CD4-positive, alpha-beta memory T cell (primary cell): ENCODE measurements around the gene CARM1. TPM values are rescaled to one million over a fixed set of nuclear protein-coding genes. Genes with fewer than 3 reads are reported as not detected.
"Not testable (repeated sequence)": the region's sequence is repeated elsewhere in the genome, so short reads cannot be mapped to it uniquely, and the experiment has no call there.

ENCODE experiments used
- CTCF ChIA-PET: fragments of 350-600 bp; sonication (Branson Sonifier 250); formaldehyde crosslinking; loops from one replicate; lab custom pipeline; 2021; ENCODE audit warnings: inconsistent platforms; ENCODE audit not compliant: partially characterized antibody; lab: Charles Lee
- POLR2A ChIA-PET: fragments of 350-600 bp; sonication (Branson Sonifier 250); formaldehyde crosslinking; loops from one replicate; lab custom pipeline; 2021; ENCODE audit not compliant: partially characterized antibody; lab: Charles Lee
- DNase-seq, 5 donors: peaks; one replicate each; pipeline versions ENCODE4 v3.0.0 to v3.0.0-alpha.2; 2020 to 2022; ENCODE audit warnings: mixed read lengths in 1 of 5
- H3K27ac ChIP-seq: one replicate; pipeline ENCODE4 v1.7.0; 2013; ENCODE audit warnings: low read depth, low read length
- H3K27me3 ChIP-seq: 2 replicates; pipeline ENCODE4 v1.7.0; 2013; ENCODE audit warnings: mild to moderate bottlenecking, low read length, moderate library complexity; ENCODE audit not compliant: insufficient read depth
- H3K36me3 ChIP-seq: 2 replicates; pipeline ENCODE4 v1.7.0; 2013; ENCODE audit warnings: mild to moderate bottlenecking, low read length, moderate library complexity; ENCODE audit not compliant: insufficient read depth
- H3K4me1 ChIP-seq: 2 replicates; pipeline ENCODE4 v1.7.0; 2013; ENCODE audit warnings: mild to moderate bottlenecking, low read length, moderate library complexity; ENCODE audit not compliant: insufficient read depth
- H3K4me3 ChIP-seq, 2 donors: one replicate each; pipeline ENCODE4 v1.7.0; 2013; ENCODE audit warnings: low read length in 2 of 2, mild to moderate bottlenecking in 1 of 2
- H3K9me3 ChIP-seq, 2 donors: one replicate each; pipeline ENCODE4 v1.7.0; 2013; ENCODE audit warnings: low read length in 2 of 2, control low read depth in 1 of 2; ENCODE audit not compliant: control insufficient read depth in 1 of 2
- H3K27ac Mint-ChIP-seq, 7 donors: one replicate each; pipeline ENCODE4 v1.8.0; 2020 to 2021; ENCODE audit warnings: mixed read lengths in 7 of 7, mild to moderate bottlenecking in 6 of 7, inconsistent platforms in 3 of 7, moderate library complexity in 3 of 7
- H3K27me3 Mint-ChIP-seq, 2 donors: one replicate each; pipeline ENCODE4 v1.8.0; 2020 to 2021; ENCODE audit warnings: mixed read lengths in 2 of 2
- H3K36me3 Mint-ChIP-seq, 2 donors: one replicate each; pipeline ENCODE4 v1.8.0; 2020 to 2021; ENCODE audit warnings: mixed read lengths in 2 of 2, inconsistent platforms in 1 of 2, mild to moderate bottlenecking in 1 of 2
- H3K4me1 Mint-ChIP-seq, 4 donors: one replicate each; pipeline ENCODE4 v1.8.0; 2020 to 2021; ENCODE audit warnings: mixed read lengths in 4 of 4, mild to moderate bottlenecking in 1 of 4
- H3K4me3 Mint-ChIP-seq, 8 donors: one replicate each; pipeline ENCODE4 v1.8.0; 2020 to 2021; ENCODE audit warnings: mixed read lengths in 8 of 8, mild to moderate bottlenecking in 7 of 8, moderate library complexity in 6 of 8, inconsistent platforms in 3 of 8
- H3K9me3 Mint-ChIP-seq, 8 donors: one replicate each; pipeline ENCODE4 v1.8.0; 2020 to 2021; ENCODE audit warnings: mixed read lengths in 8 of 8, mild to moderate bottlenecking in 5 of 8, inconsistent platforms in 3 of 8, moderate library complexity in 1 of 8
- intact Hi-C: fragments of 100-400 bp; cut with micrococcal nuclease; formaldehyde crosslinking; loops from one replicate; pipeline ENCODE4 v1.15.1; 2023
- polyA plus RNA-seq, 2 donors: library from polyadenylated mRNA; unstranded; fragments of 300-500 nt; fragmentation: Illumina TruSeq; gene quantifications; one replicate each; pipeline ENCODE4 v1.2.3, GENCODE V29; 2021
- total RNA-seq, 2 experiments: library from RNA; stranded (reverse); gene quantifications; one replicate each; pipeline ENCODE4 v1.2.3, GENCODE V29; 2021

CARM1 gene
- total and polyA plus RNA-seq, 4 experiments from 2014 or later, result 0.71 to 26.5 (median 13.5) TPM

- Mint-ChIP-seq H3K27ac (peak within 1 kb of the TSS; percentile 88 to 95 (median 90)), H3K36me3 (peaks cover 3 to 26% of the 10 kb centered on the region in 2 donors), H3K4me3 (peak within 1 kb of the TSS; percentile 88 to 96 (median 90)), H3K9me3 (no peaks in the 10 kb centered on the region), H3K27me3 (no peaks in the 10 kb centered on the region), H3K4me1 (peaks cover 8 to 38% (median 19%) of the 10 kb centered on the region in 4 donors)
- peak; percentile 89 to 95 (median 90) for DNase-seq
- Histone ChIP-seq H3K4me1 (peaks cover 28% of the 10 kb centered on the region), H3K9me3 (no peaks in the 10 kb centered on the region), H3K27ac (peak within 1 kb of the TSS; percentile 57), H3K4me3 (peak within 1 kb of the TSS; percentile 52 to 80), H3K27me3 (no peaks in the 10 kb centered on the region), H3K36me3 (peaks cover 6% of the 10 kb centered on the region)
- ChIA-PET POLR2A (interaction anchor here (1.5 kb wide), 1 partner anchor 32 kb away, joined by 4 read pairs; the partner anchor contains the start of gene SMARCA4), CTCF (interaction anchor here (2.1 kb wide), 1 partner anchor 64 kb away, joined by 8 read pairs; no protein-coding TSS in a partner anchor)
- intact Hi-C loops, result loop anchor here (1.0 to 5.0 kb wide), 2 partner anchors 34 to 57 kb away; partner anchors contain the start of genes CARM1 and SMARCA4
These were observed 57.4 kb downstream of the CARM1 start, which contains the start of the genes TIMM29 and YIPF2 for GRCh38 chr19:10928563-10929401. Gene TIMM29, plus strand, starts transcription at chr19:10928811. Its CDS starts 12 bp downstream, at chr19:10928823. Gene YIPF2, minus strand, starts transcription at chr19:10928639. Its CDS starts 229 bp downstream, at chr19:10928410.

- Mint-ChIP-seq H3K36me3 (peaks cover under 1 to 24% of the 10 kb centered on the region in 2 donors), H3K27ac (peak overlapping the region in 4 of 7 donors; percentile 60 to 70 (median 62)), H3K4me3 (peak overlapping the region; percentile 76 to 96 (median 80)), H3K9me3 (no peaks in the 10 kb centered on the region), H3K4me1 (peaks cover 8 to 38% (median 19%) of the 10 kb centered on the region in 4 donors), H3K27me3 (no peaks in the 10 kb centered on the region)
- Histone ChIP-seq H3K4me1 (peaks cover 28% of the 10 kb centered on the region), H3K27me3 (no peaks in the 10 kb centered on the region), H3K27ac (peak overlapping the region; percentile 57), H3K36me3 (peaks cover 6% of the 10 kb centered on the region), H3K9me3 (no peaks in the 10 kb centered on the region), H3K4me3 (peak overlapping the region; percentile 52 to 80)
- intact Hi-C loops, result loop anchor here (5.0 kb wide), 1 partner anchor 33 kb away; the partner anchor contains the start of gene SMARCA4
- no peak for DNase-seq
- ChIA-PET POLR2A (interaction anchor here (0.9 to 1.5 kb wide), 2 partner anchors 31 to 58 kb away, joined by 4 read pairs; partner anchors contain the start of genes CARM1 and SMARCA4), CTCF (interaction anchor here (2.1 kb wide), 1 partner anchor 65 kb away, joined by 8 read pairs; no protein-coding TSS in a partner anchor)
These were observed 58.0 kb downstream of the CARM1 start for GRCh38 chr19:10929402-10929794.

GRCh38 chr19:10935371-10936059 lies 64.2 kb downstream of the CARM1 start:
- H3K27ac ChIP-seq, result no peak overlapping the region
- peaks cover 14% of the 10 kb centered on the region for H3K4me1 ChIP-seq
- intact Hi-C loops, result loop anchor here (2.0 to 10.0 kb wide), 2 partner anchors 99 to 267 kb away; no protein-coding TSS in a partner anchor
- H3K36me3 ChIP-seq, result no peaks in the 10 kb centered on the region
- H3K4me3 ChIP-seq, result no peak overlapping the region
- DNase-seq, result no peak
- no peaks in the 10 kb centered on the region for H3K9me3 ChIP-seq
- H3K27me3 ChIP-seq, result no peaks in the 10 kb centered on the region
- H3K4me1 Mint-ChIP-seq, result peaks cover 7 to 10% (median 8%) of the 10 kb centered on the region in 4 donors
- H3K27ac Mint-ChIP-seq, result peak overlapping the region in 2 of 7 donors; percentile 37 to 38
- H3K4me3 Mint-ChIP-seq, result no peak overlapping the region
- H3K27me3 Mint-ChIP-seq, result no peaks in the 10 kb centered on the region
- ChIA-PET POLR2A (interaction anchor here (1.4 to 2.0 kb wide), 2 partner anchors 8 to 25 kb away, joined by 3 to 8 read pairs; partner anchors contain the start of gene SMARCA4), CTCF (interaction anchor here (1.0 to 2.0 kb wide), 9 partner anchors 10 to 194 kb away, joined by 3 to 7 read pairs (median 5); no protein-coding TSS in a partner anchor)
- H3K36me3 Mint-ChIP-seq, result peaks cover 0 to 8% of the 10 kb centered on the region in 2 donors
- no peaks in the 10 kb centered on the region for H3K9me3 Mint-ChIP-seq

GRCh38 chr19:10936661-10937084 lies 65.3 kb downstream of the CARM1 start:
- Mint-ChIP-seq H3K4me1 (peaks cover 5 to 10% (median 8%) of the 10 kb centered on the region in 4 donors), H3K27ac (peak overlapping the region in 3 of 7 donors; percentile 48 to 82 (median 60)), H3K27me3 (no peaks in the 10 kb centered on the region), H3K9me3 (no peaks in the 10 kb centered on the region), H3K4me3 (peak overlapping the region in 1 of 8 donors; percentile 36), H3K36me3 (peaks cover 0 to 5% of the 10 kb centered on the region in 2 donors)
- CTCF ChIA-PET, result interaction anchor here (0.6 to 2.0 kb wide), 13 partner anchors 8 to 679 kb away, joined by 3 to 7 read pairs (median 4); no protein-coding TSS in a partner anchor
- no peaks in the 10 kb centered on the region for H3K36me3 ChIP-seq
- no peak overlapping the region for H3K27ac ChIP-seq
- H3K4me1 ChIP-seq, result peaks cover 10% of the 10 kb centered on the region
- no peak overlapping the region for H3K4me3 ChIP-seq
- DNase-seq, result peak in 4 of 5 donors; percentile 53 to 63 (median 59)
- no peaks in the 10 kb centered on the region for H3K9me3 ChIP-seq
- intact Hi-C loops, result loop anchor here (2.0 to 10.0 kb wide), 2 partner anchors 98 to 266 kb away; no protein-coding TSS in a partner anchor
- POLR2A ChIA-PET, result interaction anchor here (0.6 to 2.0 kb wide), 5 partner anchors 9 to 102 kb away, joined by 3 to 8 read pairs (median 3); partner anchors contain the start of gene SMARCA4
- H3K27me3 ChIP-seq, result no peaks in the 10 kb centered on the region

GRCh38 chr19:10941649-10942048 lies 70.3 kb downstream of the CARM1 start:
- not testable (repeated sequence) for H3K27ac ChIP-seq, H3K4me1 ChIP-seq, H3K36me3 Mint-ChIP-seq, H3K4me1 Mint-ChIP-seq, H3K9me3 Mint-ChIP-seq, H3K36me3 ChIP-seq, H3K4me3 Mint-ChIP-seq, H3K27ac Mint-ChIP-seq, DNase-seq, H3K27me3 Mint-ChIP-seq, H3K4me3 ChIP-seq, H3K27me3 ChIP-seq, H3K9me3 ChIP-seq
- ChIA-PET POLR2A (interaction anchor here (1.2 kb wide), 1 partner anchor 155 kb away, joined by 3 read pairs; no protein-coding TSS in a partner anchor), CTCF (interaction anchor here (0.7 to 3.0 kb wide), 25 partner anchors 9 to 524 kb away, joined by 3 to 20 read pairs (median 5); no protein-coding TSS in a partner anchor)
- intact Hi-C loops, result loop anchor here (1.0 kb wide), 1 partner anchor 50 kb away; no protein-coding TSS in a partner anchor

- H3K9me3 ChIP-seq, H3K4me1 Mint-ChIP-seq, H3K27me3 ChIP-seq, H3K9me3 Mint-ChIP-seq, H3K27ac ChIP-seq, H3K36me3 Mint-ChIP-seq, POLR2A ChIA-PET, H3K36me3 ChIP-seq, H3K27ac Mint-ChIP-seq, H3K4me3 Mint-ChIP-seq, DNase-seq, H3K4me1 ChIP-seq, H3K27me3 Mint-ChIP-seq, intact Hi-C loops, H3K4me3 ChIP-seq: not testable (repeated sequence)
- CTCF ChIA-PET, result interaction anchor here (1.2 to 2.8 kb wide), 4 partner anchors 10 to 261 kb away, joined by 4 to 14 read pairs (median 10); no protein-coding TSS in a partner anchor
These were observed 72.1 kb downstream of the CARM1 start for GRCh38 chr19:10943412-10943811.
